GM19238 (cell line): ENCODE data around the gene CYSLTR2.
A peak's percentile ranks its signal among the peaks of the same experiment; 100 is the strongest.

ENCODE experiments used
- DNase-seq: peaks from one replicate; pipeline ENCODE4 v3.0.0; 2011; ENCODE audit warnings: low spot score; ENCODE audit not compliant: insufficient read length

Gene CYSLTR2

DNA sequence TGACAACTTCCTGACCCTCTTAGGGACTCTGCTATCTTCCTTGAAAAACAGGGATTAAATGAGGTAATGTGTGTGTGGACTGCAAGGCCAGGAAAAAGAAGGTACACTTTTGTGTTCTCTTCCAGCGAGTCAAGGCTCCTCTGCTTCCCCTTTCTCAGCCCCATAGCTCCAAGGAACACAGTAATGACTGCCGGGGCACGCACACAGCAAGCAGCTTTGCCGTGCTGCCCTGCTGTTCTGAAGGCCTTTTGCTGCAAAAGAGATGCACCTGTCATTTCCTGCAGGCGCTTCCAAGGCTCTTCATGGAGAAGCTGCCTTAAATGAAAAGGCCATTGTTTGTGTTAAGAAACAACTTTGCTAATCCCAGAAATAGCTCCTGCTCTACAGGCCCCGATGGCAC lies 84.6 kb downstream of the CYSLTR2 start:
- DNase-seq = no peak

DNA sequence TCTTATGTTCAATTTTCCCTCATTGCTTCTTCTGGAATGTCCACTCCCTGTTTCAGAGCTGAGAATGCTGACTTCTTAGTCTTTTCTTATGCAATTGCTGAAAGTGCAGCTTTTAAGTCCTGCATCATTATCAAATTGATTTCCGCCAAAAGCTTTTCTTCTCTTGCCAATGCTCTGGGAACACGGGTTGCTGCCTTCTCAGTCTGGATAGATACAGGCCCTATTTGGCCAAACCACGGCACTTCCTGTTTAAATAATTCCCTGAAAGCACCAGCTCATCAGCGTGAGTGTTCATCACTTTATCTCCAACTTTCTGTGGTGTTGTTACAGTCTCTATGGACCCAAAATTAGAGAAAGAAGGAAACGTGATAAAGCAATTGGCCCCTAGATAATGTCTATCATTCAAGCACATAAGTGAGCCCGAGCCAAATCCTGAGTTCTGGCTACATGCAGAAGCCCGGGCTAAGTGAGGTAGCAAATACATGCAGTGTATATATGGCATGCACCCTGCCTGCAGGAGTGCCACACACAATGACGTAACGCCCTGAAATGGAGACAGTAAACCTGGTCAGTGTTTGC lies 85.7 kb downstream of the CYSLTR2 start:
- no peak for DNase-seq

GRCh38 chr13:48741377-48741776 lies 87.6 kb downstream of the CYSLTR2 start:
- no peak for DNase-seq

DNA sequence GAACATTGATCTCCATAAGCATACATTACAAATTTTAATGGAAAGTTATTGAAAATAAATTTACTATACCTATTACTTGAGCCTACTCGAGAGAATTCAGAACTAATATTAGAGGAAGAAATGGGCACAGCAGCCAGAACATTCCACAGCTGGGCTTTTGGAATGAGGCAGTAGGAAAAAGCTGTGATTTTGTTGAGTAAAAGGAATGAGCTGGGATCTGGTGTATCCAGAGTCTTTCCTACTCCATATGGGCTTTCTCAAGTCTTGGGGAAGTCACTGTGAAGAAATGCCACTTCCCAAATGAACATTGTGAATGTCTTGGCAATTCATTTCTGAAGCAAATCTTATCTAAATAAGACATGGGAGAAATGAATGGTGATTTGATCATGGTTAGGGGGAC lies 93.1 kb downstream of the CYSLTR2 start:
- DNase-seq = no peak

GRCh38 chr13:48748681-48749080 lies 95.0 kb downstream of the CYSLTR2 start:
- no peak for DNase-seq

- DNase-seq = no peak
Observed at GRCh38 chr13:48749144-48749543, 95.4 kb downstream of the CYSLTR2 start.

DNA sequence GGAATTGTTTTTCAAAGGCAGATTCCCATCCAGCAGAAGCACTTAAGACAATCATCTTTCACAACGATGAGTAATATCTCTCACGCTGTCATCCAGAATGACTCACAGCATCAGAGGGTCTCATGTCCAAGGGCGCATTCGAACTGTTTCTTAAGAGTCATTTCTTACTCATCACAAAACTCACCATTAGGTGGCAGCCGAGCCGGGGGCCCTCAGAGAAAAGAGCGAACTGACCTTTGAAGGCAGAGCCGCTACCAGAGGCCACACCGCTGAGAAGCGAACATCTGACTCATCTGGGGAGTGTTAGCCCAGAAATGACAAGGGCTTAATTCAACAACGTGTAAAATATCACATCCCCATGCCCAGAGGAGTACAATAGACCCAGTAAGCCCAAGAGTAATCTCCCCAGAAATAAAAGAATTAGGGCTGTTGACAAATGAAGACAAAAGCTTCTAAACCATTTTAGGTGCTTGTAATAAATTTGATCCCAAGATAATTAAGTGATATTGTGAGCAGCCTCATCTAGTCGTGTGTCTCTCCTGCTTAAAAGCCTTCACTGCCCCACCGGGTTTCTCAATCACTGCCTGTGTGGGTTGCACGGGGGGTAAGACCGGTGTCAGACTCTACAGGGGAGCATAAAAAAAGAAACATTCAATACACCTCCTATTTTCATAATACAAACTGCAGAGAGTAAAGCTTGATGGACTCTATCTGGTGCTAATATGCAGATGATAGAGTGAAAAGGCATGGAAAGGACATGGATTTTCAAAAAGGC lies 96.2 kb downstream of the CYSLTR2 start:
- peak; percentile 39 for DNase-seq

GRCh38 chr13:48750588-48751383 lies 97.1 kb downstream of the CYSLTR2 start:
- no peak for DNase-seq

DNA sequence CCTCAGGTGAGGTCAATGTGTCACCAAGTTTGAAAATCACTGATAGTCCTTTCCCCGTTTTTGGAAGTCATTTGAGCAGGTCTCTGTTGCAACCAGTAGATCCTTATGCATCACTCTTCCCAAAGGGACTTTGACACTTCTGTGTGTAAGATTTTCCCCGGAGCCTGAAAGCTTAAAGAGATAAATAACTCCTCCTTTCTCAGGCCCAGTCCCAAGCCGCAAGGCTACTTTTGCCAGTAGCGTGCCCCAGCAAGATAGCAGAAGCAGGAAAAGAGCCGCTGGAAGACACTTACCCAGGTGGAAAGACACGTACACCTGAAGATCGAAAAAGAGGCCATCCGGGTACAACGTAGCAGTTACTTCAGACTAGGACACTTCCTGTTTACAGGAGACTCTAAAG lies 106.9 kb downstream of the CYSLTR2 start:
- no peak for DNase-seq
